ENCODE results near the gene DRAXIN. TPM values are rescaled to one million over a fixed set of nuclear protein-coding genes. Genes with fewer than 3 reads are reported as not detected.

DRAXIN gene
- total and polyA plus RNA-seq, 3 experiments from 2014 or later, result 0.09 to 0.12 (median 0.11) TPM

DNA sequence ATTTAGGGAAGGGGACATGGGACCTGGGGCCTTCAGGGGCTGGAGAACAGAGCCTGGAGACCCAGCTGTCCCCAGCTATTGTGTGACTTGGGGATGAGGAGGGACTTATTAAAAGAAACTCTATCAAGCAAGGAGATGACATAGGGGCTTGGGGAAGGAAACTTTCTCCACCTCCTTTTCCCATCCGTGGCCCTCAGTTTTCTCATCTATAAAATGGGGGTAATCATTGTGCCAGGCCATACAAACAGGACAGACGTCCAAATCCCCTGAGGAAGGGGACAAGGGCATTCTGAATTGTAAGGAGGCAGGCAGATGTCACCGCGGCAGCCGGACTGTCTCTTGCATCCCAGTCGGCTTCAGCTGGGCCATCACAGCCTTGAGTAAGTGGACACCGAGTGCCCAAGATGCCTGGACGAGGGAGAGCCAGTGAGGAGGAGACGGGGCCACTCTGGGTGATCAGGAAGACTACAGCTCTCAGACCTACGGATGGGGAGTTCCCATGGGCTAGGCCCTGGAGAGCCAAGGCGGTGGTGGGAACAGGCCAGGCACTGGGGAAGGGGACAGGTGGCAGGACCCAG, 39.2 kb upstream of the DRAXIN start:
- ChIA-PET CTCF (interaction anchor here (0.9 to 11.3 kb wide), 4 partner anchors 10 to 615 kb away, joined by 3 to 152 read pairs (median 34); partner anchors contain the start of gene FBXO6), POLR2A (interaction anchor here (0.6 to 2.1 kb wide), 2 partner anchors 12 to 73 kb away, joined by 3 to 10 read pairs; partner anchors contain the start of gene FBXO6)
- Histone ChIP-seq H3K27ac (ENCODE audit: low read depth, low read length) (no peak overlapping the region), H3K4me1 (ENCODE audit: insufficient read depth, low read length) (peaks cover 31% of the 10 kb centered on the region), H3K9me3 (ENCODE audit: low read length) (no peaks in the 10 kb centered on the region), H3K27me3 (ENCODE audit: insufficient read depth, low read length, poor library complexity, severe bottlenecking) (no peaks in the 10 kb centered on the region), H3K36me3 (ENCODE audit: insufficient read depth, low read length) (peaks cover 2% of the 10 kb centered on the region), H3K4me3 (ENCODE audit: low read length) (no peak overlapping the region)
- peaks cover 0 to 6% (median 0%) of the 10 kb centered on the region in 3 donors for H3K36me3 Mint-ChIP-seq
- no peaks in the 10 kb centered on the region for H3K27me3 Mint-ChIP-seq
- peaks cover 24 to 55% (median 31%) of the 10 kb centered on the region in 3 donors for H3K4me1 Mint-ChIP-seq
- peak overlapping the region; percentile 39 to 87 (median 45) for H3K4me3 Mint-ChIP-seq
- H3K27ac Mint-ChIP-seq, result peak overlapping the region in 4 of 8 donors; percentile 29 to 80 (median 66)
- DNase-seq, result no peak
- no peaks in the 10 kb centered on the region for H3K9me3 Mint-ChIP-seq

- Mint-ChIP-seq H3K4me3 (peak overlapping the region; percentile 41 to 87 (median 68)), H3K36me3 (peaks cover 0 to 12% (median 0%) of the 10 kb centered on the region in 3 donors), H3K27ac (peak overlapping the region in 5 of 8 donors; percentile 26 to 92 (median 58)), H3K27me3 (no peaks in the 10 kb centered on the region), H3K9me3 (no peaks in the 10 kb centered on the region), H3K4me1 (peaks cover 24 to 55% (median 31%) of the 10 kb centered on the region in 3 donors)
- H3K9me3 ChIP-seq (ENCODE audit: low read length), result no peaks in the 10 kb centered on the region
- peaks cover 11% of the 10 kb centered on the region for H3K36me3 ChIP-seq (ENCODE audit: insufficient read depth, low read length)
- H3K4me1 ChIP-seq (ENCODE audit: insufficient read depth, low read length), result peaks cover 31% of the 10 kb centered on the region
- no peaks in the 10 kb centered on the region for H3K27me3 ChIP-seq (ENCODE audit: insufficient read depth, low read length, poor library complexity, severe bottlenecking)
- ChIA-PET POLR2A (interaction anchor here (0.6 to 2.1 kb wide), 2 partner anchors 11 to 72 kb away, joined by 3 to 10 read pairs; partner anchors contain the start of gene FBXO6), CTCF (interaction anchor here (1.0 to 11.3 kb wide), 4 partner anchors 9 to 616 kb away, joined by 3 to 152 read pairs (median 12); partner anchors contain the start of gene FBXO6)
- no peak overlapping the region for H3K27ac ChIP-seq (ENCODE audit: low read depth, low read length)
- no peak overlapping the region for H3K4me3 ChIP-seq (ENCODE audit: low read length)
- DNase-seq, result no peak
Observed at GRCh38 chr1:11653101-11653860, 38.2 kb upstream of the DRAXIN start.

DNA sequence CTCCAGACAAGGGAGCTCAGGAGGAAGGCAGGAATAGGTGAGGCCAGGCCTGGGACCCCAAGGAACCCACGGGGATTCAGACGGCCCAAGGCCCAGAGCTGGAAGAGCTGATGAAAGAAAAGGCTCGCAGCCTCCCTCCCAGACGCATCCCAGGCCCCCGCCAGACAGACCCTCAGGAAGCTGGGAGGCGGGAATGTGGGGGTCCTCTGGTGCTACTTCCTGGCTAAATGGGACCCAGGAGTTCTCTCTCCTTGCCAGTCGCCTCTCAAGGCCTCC, 37.7 kb upstream of the DRAXIN start:
- Histone ChIP-seq H3K27me3 (ENCODE audit: insufficient read depth, low read length, poor library complexity, severe bottlenecking) (no peaks in the 10 kb centered on the region), H3K4me3 (ENCODE audit: low read length) (no peak overlapping the region), H3K9me3 (ENCODE audit: low read length) (no peaks in the 10 kb centered on the region), H3K27ac (ENCODE audit: low read depth, low read length) (no peak overlapping the region), H3K4me1 (ENCODE audit: insufficient read depth, low read length) (peaks cover 31% of the 10 kb centered on the region), H3K36me3 (ENCODE audit: insufficient read depth, low read length) (peaks cover 11% of the 10 kb centered on the region)
- peaks cover 0 to 15% (median 0%) of the 10 kb centered on the region in 3 donors for H3K36me3 Mint-ChIP-seq
- ChIA-PET POLR2A (interaction anchor here (2.1 kb wide), 1 partner anchor 10 kb away, joined by 10 read pairs; the partner anchor contains the start of gene FBXO6), CTCF (interaction anchor here (1.0 to 11.3 kb wide), 4 partner anchors 8 to 616 kb away, joined by 3 to 152 read pairs (median 12); partner anchors contain the start of gene FBXO6)
- H3K4me1 Mint-ChIP-seq, result peaks cover 24 to 53% (median 31%) of the 10 kb centered on the region in 3 donors
- H3K4me3 Mint-ChIP-seq, result peak overlapping the region in 6 of 7 donors; percentile 41 to 77 (median 64)
- DNase-seq, result no peak
- H3K27ac Mint-ChIP-seq, result peak overlapping the region in 2 of 8 donors; percentile 26 to 97
- H3K27me3 Mint-ChIP-seq, result no peaks in the 10 kb centered on the region
- no peaks in the 10 kb centered on the region for H3K9me3 Mint-ChIP-seq

- Mint-ChIP-seq H3K36me3 (peaks cover 0 to 20% (median 0%) of the 10 kb centered on the region in 3 donors), H3K27ac (peak within 1 kb of the TSS in 4 of 8 donors; percentile 26 to 97 (median 46)), H3K4me3 (peak within 1 kb of the TSS; percentile 69 to 90 (median 75)), H3K4me1 (peaks cover 24 to 49% (median 29%) of the 10 kb centered on the region in 3 donors), H3K9me3 (no peaks in the 10 kb centered on the region), H3K27me3 (no peaks in the 10 kb centered on the region)
- H3K9me3 ChIP-seq (ENCODE audit: low read length), result no peaks in the 10 kb centered on the region
- H3K27me3 ChIP-seq (ENCODE audit: insufficient read depth, low read length, poor library complexity, severe bottlenecking), result no peaks in the 10 kb centered on the region
- H3K4me3 ChIP-seq (ENCODE audit: low read length), result peak within 1 kb of the TSS; percentile 55
- peak; percentile 38 to 82 (median 58) for DNase-seq
- H3K36me3 ChIP-seq (ENCODE audit: insufficient read depth, low read length), result peaks cover 11% of the 10 kb centered on the region
- POLR2A ChIA-PET, result interaction anchor here (0.5 to 2.1 kb wide), 2 partner anchors 10 to 64 kb away, joined by 7 to 10 read pairs; partner anchors contain the start of gene FBXO6
- peak within 1 kb of the TSS; percentile 31 for H3K27ac ChIP-seq (ENCODE audit: low read depth, low read length)
- CTCF ChIA-PET, result interaction anchor here (1.7 to 11.3 kb wide), 3 partner anchors 10 to 67 kb away, joined by 18 to 152 read pairs (median 21); partner anchors contain the start of gene FBXO6
- peaks cover 31% of the 10 kb centered on the region for H3K4me1 ChIP-seq (ENCODE audit: insufficient read depth, low read length)
Observed at GRCh38 chr1:11654137-11654938, 37.2 kb upstream of the DRAXIN start, which contains the start of the genes FBXO2 and FBXO44. Gene FBXO2, minus strand, starts transcription at chr1:11654429. Its CDS starts 89 bp downstream, at chr1:11654340. Gene FBXO44, plus strand, starts transcription at chr1:11654877. Its CDS starts 959 bp downstream, at chr1:11655836.

DNA sequence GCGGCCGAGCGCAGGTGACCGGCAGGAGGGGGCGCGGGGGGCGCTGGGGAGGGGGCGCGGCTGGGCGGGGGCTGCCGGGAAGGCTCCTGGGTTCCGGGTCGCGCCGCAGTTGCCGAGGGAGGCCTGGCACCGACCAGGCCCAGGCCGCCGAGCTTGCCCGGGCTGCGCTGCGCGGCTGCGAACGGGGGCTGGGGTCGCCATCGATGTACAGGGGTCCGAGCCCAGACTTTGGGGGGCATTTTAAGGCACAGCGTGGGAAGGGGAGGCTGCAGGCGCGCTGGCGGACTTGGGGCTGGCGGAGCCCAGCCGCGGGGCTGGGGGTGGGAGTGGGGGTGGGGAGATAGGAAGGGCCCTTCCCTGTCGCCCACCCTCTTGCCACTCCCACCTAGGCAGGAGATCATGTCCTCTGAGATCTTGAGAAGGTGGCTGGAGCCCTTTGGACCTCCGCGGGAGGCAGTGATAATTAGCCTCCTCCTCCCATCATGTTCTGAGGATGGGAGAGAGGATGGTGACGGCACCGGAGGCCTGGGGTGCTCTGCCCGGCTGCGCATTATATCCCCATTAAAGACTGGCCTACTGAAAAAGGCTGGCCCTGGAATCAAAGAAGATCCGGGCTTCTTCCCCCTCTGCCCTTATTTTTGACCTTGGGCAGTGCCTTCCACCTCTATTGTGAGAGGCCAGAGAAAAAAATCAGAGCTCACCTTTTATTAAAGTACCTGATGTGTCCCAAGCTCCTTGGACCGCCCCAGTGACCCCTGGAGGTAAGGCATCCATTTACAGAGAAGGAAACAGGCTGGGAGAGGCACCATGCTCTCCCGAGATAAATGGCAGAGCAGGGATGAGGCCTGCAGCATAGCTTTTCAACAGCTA, 36.3 kb upstream of the DRAXIN start:
- peak overlapping the region; percentile 55 for H3K4me3 ChIP-seq (ENCODE audit: low read length)
- no peak for DNase-seq
- H3K27me3 ChIP-seq (ENCODE audit: insufficient read depth, low read length, poor library complexity, severe bottlenecking), result no peaks in the 10 kb centered on the region
- H3K27ac ChIP-seq (ENCODE audit: low read depth, low read length), result peak overlapping the region; percentile 31
- Mint-ChIP-seq H3K36me3 (peaks cover 0 to 24% (median 0%) of the 10 kb centered on the region in 3 donors), H3K4me1 (peaks cover 19 to 43% (median 21%) of the 10 kb centered on the region in 3 donors), H3K9me3 (no peaks in the 10 kb centered on the region), H3K27me3 (no peaks in the 10 kb centered on the region), H3K4me3 (peak overlapping the region; percentile 66 to 90 (median 75)), H3K27ac (peak overlapping the region in 2 of 8 donors; percentile 23 to 47)
- H3K4me1 ChIP-seq (ENCODE audit: insufficient read depth, low read length), result peaks cover 23% of the 10 kb centered on the region
- ChIA-PET POLR2A (interaction anchor here (0.5 to 2.3 kb wide), 4 partner anchors 9 to 75 kb away, joined by 3 to 10 read pairs (median 8); partner anchors contain the start of gene FBXO6), CTCF (interaction anchor here (1.0 to 11.3 kb wide), 3 partner anchors 9 to 656 kb away, joined by 3 to 152 read pairs (median 21); partner anchors contain the start of gene FBXO6)
- peaks cover 11% of the 10 kb centered on the region for H3K36me3 ChIP-seq (ENCODE audit: insufficient read depth, low read length)
- H3K9me3 ChIP-seq (ENCODE audit: low read length), result no peaks in the 10 kb centered on the region

DNA sequence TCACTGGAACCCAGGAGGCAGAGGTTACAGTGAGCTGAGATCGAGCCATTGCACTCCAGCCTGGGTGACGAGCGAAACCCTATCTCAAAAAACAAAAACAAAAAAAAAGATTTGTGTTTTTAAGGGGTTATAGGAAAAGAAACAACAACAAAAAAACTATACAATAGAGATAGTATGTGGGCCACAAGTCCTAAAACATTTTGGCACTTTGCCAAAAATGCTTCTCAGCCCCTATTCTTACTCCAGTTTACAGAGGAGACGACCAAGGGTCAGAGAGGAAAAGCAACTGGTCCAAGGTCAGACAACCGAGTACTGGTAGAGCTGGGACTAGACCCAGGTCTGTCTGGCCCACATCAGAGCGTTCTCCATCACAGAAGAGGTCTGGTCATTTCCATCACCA, 33.9 kb upstream of the DRAXIN start:
- Mint-ChIP-seq H3K36me3 (peaks cover 0 to 40% (median 4%) of the 10 kb centered on the region in 3 donors), H3K9me3 (no peaks in the 10 kb centered on the region), H3K4me3 (peak overlapping the region in 1 of 7 donors; percentile 13), H3K27ac (no peak overlapping the region), H3K4me1 (peaks cover 8 to 22% (median 9%) of the 10 kb centered on the region in 3 donors), H3K27me3 (no peaks in the 10 kb centered on the region)
- no peak overlapping the region for H3K27ac ChIP-seq (ENCODE audit: low read depth, low read length)
- no peaks in the 10 kb centered on the region for H3K27me3 ChIP-seq (ENCODE audit: insufficient read depth, low read length, poor library complexity, severe bottlenecking)
- H3K4me3 ChIP-seq (ENCODE audit: low read length), result no peak overlapping the region
- CTCF ChIA-PET, result interaction anchor here (0.8 to 11.3 kb wide), 2 partner anchors 64 to 620 kb away, joined by 4 to 152 read pairs; no protein-coding TSS in a partner anchor
- DNase-seq, result no peak
- H3K36me3 ChIP-seq (ENCODE audit: insufficient read depth, low read length), result peaks cover 11% of the 10 kb centered on the region
- peaks cover 11% of the 10 kb centered on the region for H3K4me1 ChIP-seq (ENCODE audit: insufficient read depth, low read length)
- H3K9me3 ChIP-seq (ENCODE audit: low read length), result no peaks in the 10 kb centered on the region
- POLR2A ChIA-PET, result no interaction called here

Data from CD8-positive, alpha-beta memory T cell (primary cell).